Neural progenitor cell (in vitro differentiated cells): Measurements from ENCODE around the gene UBAP1L.

Experiments
- CTCF ChIP-seq: fragments of 200-600 bp; sonication (generic); IDR thresholded peaks from 2 replicates; pipeline ENCODE4 v1.5.1; 2017; ENCODE audit warnings: antibody characterized with exemption, mild to moderate bottlenecking
- EZH2 ChIP-seq: fragments of 200-600 bp; sonication (generic); IDR thresholded peaks from 2 replicates; pipeline ENCODE4 v1.6.1; 2017; ENCODE audit warnings: antibody characterized with exemption, mild to moderate bottlenecking, moderate library complexity

GRCh38 chr15:65051266-65051665 is 63.7 kb downstream of the UBAP1L start:
- no peak for TF ChIP-seq CTCF
- TF ChIP-seq EZH2, result no peak
